Upper lobe of left lung (tissue), 4 donors: ENCODE results near the gene PLN.

Experiments used
- EP300 ChIP-seq, 4 donors: sonication (generic); formaldehyde crosslinking; IDR thresholded peaks; one replicate each; pipeline ENCODE4 v1.5.1; 2017; ENCODE audit warnings: antibody characterized with exemption in 4 of 4, control low read depth in 2 of 4
- POLR2A ChIP-seq, 4 donors: fragments of 450-650 bp; IDR thresholded peaks; one replicate each; pipeline ENCODE4 v1.5.1; 2016 to 2017; ENCODE audit warnings: antibody characterized with exemption in 4 of 4, mild to moderate bottlenecking in 2 of 4

- TF ChIP-seq EP300 (IDR thresholded peaks at IDR 0.05), result no peak
- no peak for TF ChIP-seq POLR2A (IDR thresholded peaks at IDR 0.05)
Observed at GRCh38 chr6:118542184-118542952, 5.7 kb upstream of the PLN start.
